SU-DHL-6 (cell line): ENCODE results near the gene ISOC1.

Source experiments
- EZH2phosphoT487 ChIP-seq: fragments of 200-600 bp; sonication (generic), shearing (Covaris generic); conservative IDR thresholded peaks from 2 replicates; pipeline ENCODE4 v1.6.1; 2018; ENCODE audit warnings: mild to moderate bottlenecking, antibody characterized with exemption, low read length, moderate library complexity, mixed read lengths
- TF ChIP-seq, protein P1 (sequence below): fragments of 200-600 bp; sonication (generic); IDR thresholded peaks from one replicate; pipeline ENCODE4 v1.5.1; 2017; ENCODE audit warnings: antibody characterized with exemption, mild to moderate bottlenecking, low read length, moderate library complexity; ENCODE audit not compliant: insufficient read depth, poor library complexity, severe bottlenecking

DNA sequence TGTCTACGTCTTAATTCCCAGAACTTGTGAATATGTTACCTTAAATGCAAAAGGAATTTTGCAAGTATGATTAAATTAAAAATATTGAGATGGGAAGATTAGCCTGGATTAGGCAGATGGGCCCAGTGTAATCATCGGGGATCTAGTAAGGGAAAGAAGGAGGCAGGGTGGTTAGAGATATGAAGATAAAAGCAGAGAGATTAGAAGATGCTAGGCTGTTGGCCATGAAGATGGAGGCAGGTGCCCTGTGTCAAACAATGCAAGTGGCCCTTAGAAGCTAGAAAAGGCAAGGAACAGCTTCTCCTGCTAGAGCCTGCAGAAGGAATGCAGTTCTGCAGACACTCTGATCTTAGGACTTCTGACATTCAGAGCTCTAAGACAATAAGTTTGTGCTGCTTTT, 28.8 kb upstream of the ISOC1 start:
- TF ChIP-seq, protein P1, sequence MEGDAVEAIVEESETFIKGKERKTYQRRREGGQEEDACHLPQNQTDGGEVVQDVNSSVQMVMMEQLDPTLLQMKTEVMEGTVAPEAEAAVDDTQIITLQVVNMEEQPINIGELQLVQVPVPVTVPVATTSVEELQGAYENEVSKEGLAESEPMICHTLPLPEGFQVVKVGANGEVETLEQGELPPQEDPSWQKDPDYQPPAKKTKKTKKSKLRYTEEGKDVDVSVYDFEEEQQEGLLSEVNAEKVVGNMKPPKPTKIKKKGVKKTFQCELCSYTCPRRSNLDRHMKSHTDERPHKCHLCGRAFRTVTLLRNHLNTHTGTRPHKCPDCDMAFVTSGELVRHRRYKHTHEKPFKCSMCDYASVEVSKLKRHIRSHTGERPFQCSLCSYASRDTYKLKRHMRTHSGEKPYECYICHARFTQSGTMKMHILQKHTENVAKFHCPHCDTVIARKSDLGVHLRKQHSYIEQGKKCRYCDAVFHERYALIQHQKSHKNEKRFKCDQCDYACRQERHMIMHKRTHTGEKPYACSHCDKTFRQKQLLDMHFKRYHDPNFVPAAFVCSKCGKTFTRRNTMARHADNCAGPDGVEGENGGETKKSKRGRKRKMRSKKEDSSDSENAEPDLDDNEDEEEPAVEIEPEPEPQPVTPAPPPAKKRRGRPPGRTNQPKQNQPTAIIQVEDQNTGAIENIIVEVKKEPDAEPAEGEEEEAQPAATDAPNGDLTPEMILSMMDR, result no peak
- TF ChIP-seq EZH2phosphoT487, result no peak
